COLO829 (cell line): ENCODE data around the gene POMGNT2.
"Not testable (repeated sequence)": the region's sequence is repeated elsewhere in the genome, so short reads cannot be mapped to it uniquely, and the experiment has no call there.

Experiments
- DNase-seq: peaks from one replicate; pipeline ENCODE4 v3.0.0; 2012; ENCODE audit warnings: low spot score

The POMGNT2 gene

DNA sequence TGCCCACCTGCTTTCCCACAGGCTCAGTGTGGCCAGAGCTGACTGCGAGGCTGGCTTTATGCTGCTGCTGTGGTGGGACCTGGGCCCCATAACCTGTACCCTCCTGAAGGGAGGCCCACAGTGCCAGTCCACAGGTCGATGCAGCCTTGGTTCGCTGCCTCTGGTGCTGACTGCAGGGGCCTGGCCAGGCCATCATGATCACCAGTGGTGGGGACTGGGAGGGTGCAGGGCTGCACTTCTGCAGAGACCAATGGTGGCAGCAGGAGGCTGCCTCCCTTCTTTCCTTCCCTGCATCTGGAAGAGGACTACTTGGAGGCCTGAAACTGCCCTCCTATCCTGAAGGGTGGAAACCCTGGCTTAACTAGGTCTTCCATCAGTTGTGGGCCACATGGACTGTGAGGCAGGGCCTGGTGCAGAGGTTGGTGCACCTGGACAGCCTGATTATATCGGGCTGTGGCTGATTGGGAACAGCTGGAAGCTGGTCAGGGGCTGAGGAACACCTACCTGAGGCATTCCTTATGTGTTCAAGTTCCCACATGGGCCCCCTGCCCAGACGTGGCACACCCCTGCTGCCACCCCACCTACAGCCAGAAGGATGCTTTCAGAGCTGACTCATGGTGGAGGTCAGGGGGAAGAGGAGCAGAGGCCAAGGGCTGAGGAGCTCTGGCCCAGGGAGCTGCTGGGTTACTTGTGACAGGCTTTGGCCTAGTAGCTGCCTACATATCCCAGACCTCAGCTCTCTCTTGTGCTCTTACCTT is 29.8 kb downstream of the POMGNT2 start:
- DNase-seq = no peak

DNA sequence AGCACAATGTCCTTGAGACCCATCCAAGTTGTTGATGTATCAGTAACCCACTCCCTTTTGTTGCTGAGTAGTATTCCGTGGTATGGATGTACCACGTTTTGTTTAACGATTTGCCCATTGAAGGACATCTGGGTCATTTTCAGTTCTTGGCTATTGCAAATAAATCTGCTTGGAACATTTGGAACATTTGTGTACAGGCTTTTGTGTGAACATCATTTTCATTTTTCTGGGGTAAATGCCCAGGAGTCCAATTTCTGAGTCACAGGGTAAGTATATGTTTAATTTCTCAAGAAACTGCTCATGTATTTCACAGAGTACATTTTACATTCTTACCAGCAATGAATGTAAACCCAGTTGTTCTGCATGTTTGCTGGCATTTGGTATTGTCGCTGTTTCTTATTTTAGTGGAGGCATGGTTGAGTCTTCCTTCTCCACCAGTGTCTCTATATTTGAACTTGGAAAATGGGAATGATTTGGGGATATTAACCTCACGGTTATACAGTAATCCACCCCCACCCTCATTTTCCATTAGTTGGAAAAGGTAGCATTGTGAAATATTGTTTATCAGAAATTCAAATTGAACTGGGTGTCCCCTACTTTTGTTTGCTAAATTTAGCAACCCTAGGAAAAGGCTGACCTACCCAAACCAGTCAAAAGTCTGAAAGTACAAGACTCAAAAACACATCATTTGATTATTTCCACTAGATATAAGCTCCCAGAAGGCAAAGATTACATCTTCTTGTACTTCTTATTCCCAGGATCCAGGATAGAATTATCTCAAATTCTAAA is 30.8 kb downstream of the POMGNT2 start:
- no peak for DNase-seq

- DNase-seq = no peak
These were observed 31.4 kb downstream of the POMGNT2 start for GRCh38 chr3:43074482-43074881.

- no peak for DNase-seq
These were observed 32.1 kb downstream of the POMGNT2 start for GRCh38 chr3:43073836-43074220.

GRCh38 chr3:43073116-43073835 is 32.6 kb downstream of the POMGNT2 start:
- DNase-seq = no peak

DNA sequence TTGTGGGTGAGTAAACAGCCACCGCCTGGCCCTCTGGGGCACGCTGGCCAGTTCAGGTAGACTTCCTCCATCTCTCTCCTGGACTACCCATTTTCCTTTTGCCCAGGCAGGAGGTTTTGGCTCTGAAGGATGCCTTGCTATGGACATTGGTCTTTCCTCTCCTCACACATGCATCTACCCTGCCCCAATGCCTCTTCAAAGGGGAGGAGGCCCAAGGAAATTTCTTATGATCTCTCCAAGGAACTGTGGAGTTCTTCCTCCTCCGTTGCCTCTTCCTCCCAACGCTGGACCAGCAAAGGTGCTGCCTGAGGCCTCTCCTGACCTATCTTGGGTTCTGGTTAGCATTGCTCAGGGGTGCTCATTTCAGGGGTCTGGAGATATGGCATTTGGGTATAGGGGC is 33.5 kb downstream of the POMGNT2 start:
- no peak for DNase-seq

DNA sequence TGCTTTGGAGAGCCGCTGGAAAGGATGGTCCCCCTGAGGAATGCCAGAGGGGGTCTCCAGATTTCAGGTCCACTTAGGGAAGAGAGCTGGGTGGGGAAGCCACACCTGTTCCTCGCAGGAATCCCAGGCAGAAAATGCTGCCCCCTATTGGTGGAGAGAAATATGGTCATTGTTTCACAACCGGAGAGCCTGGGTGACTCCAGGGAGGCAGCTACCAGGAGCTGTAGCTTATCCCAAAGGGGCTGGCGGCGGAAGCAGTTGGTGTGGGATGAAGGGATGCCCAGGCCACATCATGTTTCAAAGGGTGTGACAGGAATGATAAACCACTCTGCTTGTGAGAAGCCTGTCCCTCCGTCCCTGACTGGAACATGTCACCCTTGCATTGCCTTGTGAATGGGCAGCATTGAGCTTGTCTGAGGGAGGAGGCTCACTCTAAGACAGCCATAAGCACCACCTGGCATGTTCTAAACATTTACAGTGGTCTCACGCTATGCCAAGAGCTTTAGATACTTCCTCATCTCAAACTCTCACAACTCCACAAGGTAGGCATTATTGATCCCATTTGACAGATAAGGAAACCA is 34.5 kb downstream of the POMGNT2 start:
- DNase-seq = no peak

- DNase-seq = not testable (repeated sequence)
These were observed 35.2 kb downstream of the POMGNT2 start for GRCh38 chr3:43070670-43071069.

- no peak for DNase-seq
These were observed 42.8 kb downstream of the POMGNT2 start for GRCh38 chr3:43063114-43063513.

GRCh38 chr3:43062564-43063040 is 43.3 kb downstream of the POMGNT2 start:
- no peak for DNase-seq

- no peak for DNase-seq
These were observed 43.8 kb downstream of the POMGNT2 start for GRCh38 chr3:43062040-43062563.

- DNase-seq = no peak
These were observed 44.6 kb downstream of the POMGNT2 start for GRCh38 chr3:43061101-43061895.

DNA sequence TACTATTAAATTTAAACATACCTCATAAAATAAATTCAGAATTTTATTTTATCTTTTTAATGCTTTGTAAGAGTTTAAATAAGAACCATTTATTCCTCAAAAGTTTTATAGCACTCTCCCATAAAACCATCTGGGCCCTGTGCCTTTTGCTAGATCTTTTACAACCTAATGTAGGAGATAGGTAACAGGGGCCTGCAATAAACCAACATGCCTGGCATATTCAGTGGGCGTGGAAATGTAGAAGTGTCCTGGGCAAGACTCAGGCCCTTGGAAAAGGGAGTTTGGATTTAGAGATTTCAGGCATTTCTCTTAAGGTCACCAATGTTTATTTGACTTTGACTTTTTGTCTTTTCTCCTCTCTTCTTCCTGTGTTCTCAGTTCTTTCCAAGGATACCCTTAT is 46.4 kb downstream of the POMGNT2 start:
- DNase-seq = no peak

DNA sequence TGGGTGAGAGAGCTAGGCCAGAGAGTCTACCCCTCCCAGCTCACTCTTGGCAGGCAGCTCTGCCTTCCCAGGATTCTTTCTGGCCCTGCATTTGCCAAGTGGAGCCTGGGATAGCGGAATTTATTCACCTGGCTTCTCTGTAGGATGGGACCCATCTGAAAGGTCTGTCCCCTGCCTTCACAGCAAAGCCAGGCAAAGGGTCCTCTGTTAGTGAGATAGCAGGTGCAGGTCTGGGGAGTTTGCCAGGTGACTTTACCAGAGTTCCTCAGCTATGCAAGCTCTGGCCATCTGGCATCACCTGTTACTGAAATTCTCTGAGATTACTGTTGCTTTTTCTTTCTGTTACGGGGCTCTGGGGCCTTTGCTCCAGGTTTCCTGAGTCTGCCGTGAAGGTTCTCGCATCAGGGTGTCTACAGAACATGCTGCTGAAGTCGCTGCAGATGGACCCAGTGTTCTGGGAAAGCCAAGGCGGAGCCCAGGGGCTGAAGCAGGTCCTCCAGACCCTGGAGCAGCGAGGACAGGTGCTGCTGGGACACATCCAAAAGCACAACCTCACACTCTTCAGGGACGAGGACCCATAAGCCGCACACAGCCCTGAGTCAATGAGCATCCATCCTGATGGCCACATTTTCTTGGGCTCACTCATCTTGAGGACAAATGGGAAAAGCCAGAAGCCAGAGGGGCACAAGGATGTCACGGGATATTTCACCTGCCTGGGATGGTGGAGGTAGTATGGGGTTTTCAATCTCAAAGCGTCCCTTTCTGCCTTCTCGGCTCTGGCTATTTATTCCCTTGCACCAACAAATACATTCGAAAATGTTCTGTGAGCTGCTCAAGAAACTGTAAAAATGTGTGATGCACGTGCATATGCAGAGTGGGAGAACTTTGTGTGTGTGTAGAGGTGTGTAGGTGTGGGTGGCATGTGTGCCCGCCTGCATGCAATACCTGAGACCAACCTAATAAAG is 49.8 kb downstream of the POMGNT2 start:
- DNase-seq = no peak

GRCh38 chr3:43055393-43055792 is 50.5 kb downstream of the POMGNT2 start:
- no peak for DNase-seq

GRCh38 chr3:43054754-43055153 is 51.1 kb downstream of the POMGNT2 start:
- no peak for DNase-seq

DNA sequence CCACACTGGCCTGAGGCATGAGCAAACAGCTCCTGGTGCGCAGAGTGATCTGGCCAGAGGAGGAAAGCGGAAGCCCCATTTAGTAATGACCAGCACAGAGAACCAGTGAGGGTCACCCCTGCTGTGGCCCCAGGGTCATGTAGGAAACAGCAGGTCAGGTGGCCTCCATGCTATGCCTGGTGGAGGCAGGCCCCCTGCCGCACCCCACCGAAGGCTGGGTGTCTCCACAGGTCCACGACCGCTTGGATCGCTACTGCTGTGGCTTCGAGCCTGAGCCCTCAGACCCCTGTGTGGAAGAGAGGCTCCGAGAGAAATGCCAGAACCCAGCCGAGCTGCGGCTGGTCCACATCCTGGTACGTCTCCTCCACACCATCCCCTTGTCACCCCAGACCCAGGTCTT is 52.6 kb downstream of the POMGNT2 start:
- DNase-seq = no peak

- DNase-seq = no peak
These were observed 57.4 kb downstream of the POMGNT2 start for GRCh38 chr3:43048470-43048869.

GRCh38 chr3:43046583-43046982 is 59.3 kb downstream of the POMGNT2 start:
- no peak for DNase-seq

DNA sequence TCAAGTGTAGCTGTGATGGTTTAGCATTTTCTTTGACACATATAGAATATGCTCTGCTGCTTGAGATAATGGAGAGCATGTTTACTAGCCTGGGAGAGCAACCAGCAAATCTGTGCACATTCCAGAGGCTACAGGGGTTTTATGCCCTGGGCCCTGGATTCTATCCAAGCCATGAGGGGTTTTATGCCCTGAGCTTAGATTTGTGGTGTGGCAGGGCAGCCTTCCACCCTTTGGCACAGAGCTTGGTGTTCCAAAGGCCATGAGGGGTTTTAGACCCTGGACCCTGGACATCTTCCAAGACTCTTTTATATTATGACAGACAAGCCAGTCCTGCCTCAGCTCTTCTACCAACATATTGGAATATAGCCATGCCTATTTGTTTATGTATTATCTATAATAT is 60.8 kb downstream of the POMGNT2 start:
- DNase-seq = not testable (repeated sequence)
